Breast epithelium (tissue), 4 donors: ENCODE results near the gene RALGPS1. TPM values are rescaled to one million over a fixed set of nuclear protein-coding genes. Genes with fewer than 3 reads are reported as not detected.

Experiments
- DNase-seq, 2 donors: peaks; one replicate each; pipeline ENCODE4 v3.0.0-alpha.2; 2019; ENCODE audit warnings: low spot score in 2 of 2
- H3K27ac ChIP-seq, 2 donors: fragments of 200-600 bp; sonication (generic) in 1 of 2; one replicate each; pipeline ENCODE4 v1.5.1; 2016 to 2019; ENCODE audit warnings: mild to moderate bottlenecking in 1 of 2
- H3K27me3 ChIP-seq, 2 donors: fragments of 200-600 bp; sonication (generic) in 1 of 2; one replicate each; pipeline versions ENCODE4 v1.5.1 to v1.6.0; 2017 to 2019; ENCODE audit warnings: control low read depth in 1 of 2, mild to moderate bottlenecking in 1 of 2
- H3K36me3 ChIP-seq: fragments of 200-600 bp; one replicate; pipeline ENCODE4 v1.5.1; 2019
- H3K4me1 ChIP-seq, 2 donors: fragments of 200-600 bp; sonication (generic); one replicate each; pipeline ENCODE4 v1.5.1; 2016 to 2019; ENCODE audit warnings: control low read depth in 1 of 2
- H3K4me3 ChIP-seq, 3 donors: fragments of 200-600 bp; sonication (generic); 1 replicate in 2 of 3; 2 replicates in 1 of 3; pipeline ENCODE4 v1.5.1; 2016 to 2019; ENCODE audit warnings: mild to moderate bottlenecking in 3 of 3, moderate library complexity in 2 of 3
- H3K9me3 ChIP-seq, 2 donors: fragments of 200-600 bp; sonication (generic) in 1 of 2; one replicate each; pipeline ENCODE4 v1.5.1; 2016 to 2019; ENCODE audit warnings: control low read depth in 1 of 2
- CTCF ChIP-seq, 3 donors: fragments of 450-650 bp; IDR thresholded peaks; one replicate each; pipeline ENCODE4 v1.5.1; 2016 to 2017; ENCODE audit warnings: antibody characterized with exemption in 3 of 3, mild to moderate bottlenecking in 3 of 3, moderate library complexity in 3 of 3
- POLR2A ChIP-seq: fragments of 450-650 bp; IDR thresholded peaks from one replicate; pipeline ENCODE4 v1.6.1; 2016; ENCODE audit warnings: antibody characterized with exemption, mild to moderate bottlenecking, moderate library complexity
- POLR2AphosphoS5 ChIP-seq, 3 donors: sonication (generic); formaldehyde crosslinking; IDR thresholded peaks; one replicate each; pipeline ENCODE4 v1.6.1; 2017; ENCODE audit warnings: antibody characterized with exemption in 3 of 3
- intact Hi-C: fragments of 100-400 bp; cut with DNase I; formaldehyde crosslinking; loops from one replicate; pipeline ENCODE4 v1.15.1; 2023; ENCODE audit warnings: low total_unique reads
- total RNA-seq, 3 donors: library from RNA; depleted of rRNA; stranded (reverse); fragments of >200 nt; gene quantifications; one replicate each; pipeline ENCODE4 v1.1.0, GENCODE V29; 2016

RALGPS1 gene
- total RNA-seq, 3 donors from 2014 or later, result 5.8 to 30.7 (median 15.1) TPM

DNA sequence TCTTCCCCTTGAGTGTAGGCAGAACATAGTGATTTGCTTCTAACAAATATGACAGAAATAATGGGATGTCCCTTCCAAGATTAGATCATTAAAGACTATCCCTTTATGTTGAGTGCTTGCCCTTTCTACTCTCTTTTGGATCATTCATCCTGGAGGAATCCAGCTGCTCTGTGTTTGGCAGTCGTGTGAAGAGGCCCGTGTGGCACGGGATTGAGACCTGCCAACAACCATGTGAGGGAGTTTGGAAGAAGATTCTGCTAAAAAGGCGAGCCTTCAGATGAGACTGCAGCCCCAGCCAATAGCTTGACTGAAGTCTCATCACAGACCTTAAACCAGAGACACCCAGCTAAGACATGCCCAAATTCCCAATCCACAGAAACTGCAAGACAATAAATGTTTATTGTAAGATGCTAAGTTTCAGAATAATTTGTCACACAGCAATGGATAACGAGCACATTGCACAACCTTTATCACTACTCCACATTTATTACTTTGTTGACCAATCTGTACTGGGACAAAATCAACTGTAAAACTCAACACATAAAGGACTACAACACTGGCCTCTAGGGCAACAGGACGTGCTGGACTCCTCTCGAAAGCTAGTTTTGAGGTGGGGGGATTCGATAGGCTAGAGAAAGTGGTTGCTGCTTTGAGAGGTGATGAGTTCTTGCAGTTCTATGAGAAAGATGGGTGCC is 165.0 kb downstream of the RALGPS1 start:
- H3K36me3 ChIP-seq, result no peaks in the 10 kb centered on the region
- no peak for DNase-seq
- H3K27ac ChIP-seq, result no peak overlapping the region
- no peaks in the 10 kb centered on the region for H3K27me3 ChIP-seq
- H3K4me1 ChIP-seq, result peaks cover 4 to 8% of the 10 kb centered on the region in 2 donors
- no peak for TF ChIP-seq POLR2AphosphoS5 (IDR thresholded peaks at IDR 0.05)
- TF ChIP-seq CTCF (IDR thresholded peaks at IDR 0.05), result no peak
- TF ChIP-seq POLR2A, result no peak
- intact Hi-C loops, result no loop called here
- H3K9me3 ChIP-seq, result no peaks in the 10 kb centered on the region
- no peak overlapping the region for H3K4me3 ChIP-seq

DNA sequence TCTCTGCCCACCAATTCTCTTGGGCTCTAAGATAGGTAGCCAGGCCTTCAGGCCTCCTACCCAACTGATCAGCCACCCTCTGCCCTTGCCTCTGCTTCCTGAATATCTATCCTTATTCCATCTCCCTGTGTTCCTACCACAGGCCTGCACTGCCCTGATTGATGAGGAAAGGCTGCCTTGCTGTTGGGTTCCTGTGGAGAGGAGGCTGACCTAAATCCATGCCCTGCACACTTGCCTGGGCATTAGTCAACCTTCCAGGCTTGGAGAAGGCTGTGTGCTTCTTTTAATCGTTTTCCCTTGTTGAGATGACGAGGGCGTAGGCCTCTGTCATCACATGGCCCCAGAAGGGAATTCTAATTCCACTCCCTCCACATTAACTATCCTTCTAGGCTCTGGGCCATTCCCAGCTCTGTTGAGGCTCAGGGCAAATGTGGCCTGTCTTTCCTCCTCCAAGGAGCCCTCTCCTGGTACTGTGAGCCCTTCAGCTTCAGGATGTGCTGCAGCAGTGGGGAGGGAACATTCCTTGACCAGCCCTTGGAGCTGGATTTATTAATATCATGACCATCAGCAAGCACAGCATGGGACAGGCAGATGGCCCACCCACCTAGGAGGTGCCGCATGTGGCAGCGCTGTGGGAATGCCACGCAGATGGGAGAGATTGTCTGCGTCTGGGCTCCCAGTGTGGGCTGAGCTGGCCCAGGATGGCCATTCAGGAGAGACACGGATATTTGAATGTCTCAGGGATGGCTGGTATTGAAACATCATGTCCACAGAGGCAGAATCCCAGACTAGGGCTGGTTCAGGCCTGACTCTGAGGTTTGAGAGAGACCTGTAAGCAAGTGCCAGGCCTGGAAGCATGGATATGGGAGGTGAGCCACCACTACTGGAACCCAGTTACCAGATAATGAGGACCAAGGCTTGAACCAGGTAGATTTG is 166.9 kb downstream of the RALGPS1 start:
- Histone ChIP-seq H3K27me3 (no peaks in the 10 kb centered on the region), H3K9me3 (no peaks in the 10 kb centered on the region), H3K36me3 (no peaks in the 10 kb centered on the region), H3K27ac (no peak overlapping the region), H3K4me1 (peaks cover 0 to 8% of the 10 kb centered on the region in 2 donors), H3K4me3 (no peak overlapping the region)
- intact Hi-C loops, result no loop called here
- DNase-seq, result no peak
- TF ChIP-seq POLR2AphosphoS5 (IDR thresholded peaks at IDR 0.05) (no peak), POLR2A (no peak), CTCF (IDR thresholded peaks at IDR 0.05) (no peak)

GRCh38 chr9:127083138-127083980 is 168.8 kb downstream of the RALGPS1 start:
- DNase-seq, result no peak
- TF ChIP-seq POLR2A, result no peak
- no peak for TF ChIP-seq CTCF (IDR thresholded peaks at IDR 0.05)
- no peak for TF ChIP-seq POLR2AphosphoS5 (IDR thresholded peaks at IDR 0.05)
- no peaks in the 10 kb centered on the region for H3K36me3 ChIP-seq

DNA sequence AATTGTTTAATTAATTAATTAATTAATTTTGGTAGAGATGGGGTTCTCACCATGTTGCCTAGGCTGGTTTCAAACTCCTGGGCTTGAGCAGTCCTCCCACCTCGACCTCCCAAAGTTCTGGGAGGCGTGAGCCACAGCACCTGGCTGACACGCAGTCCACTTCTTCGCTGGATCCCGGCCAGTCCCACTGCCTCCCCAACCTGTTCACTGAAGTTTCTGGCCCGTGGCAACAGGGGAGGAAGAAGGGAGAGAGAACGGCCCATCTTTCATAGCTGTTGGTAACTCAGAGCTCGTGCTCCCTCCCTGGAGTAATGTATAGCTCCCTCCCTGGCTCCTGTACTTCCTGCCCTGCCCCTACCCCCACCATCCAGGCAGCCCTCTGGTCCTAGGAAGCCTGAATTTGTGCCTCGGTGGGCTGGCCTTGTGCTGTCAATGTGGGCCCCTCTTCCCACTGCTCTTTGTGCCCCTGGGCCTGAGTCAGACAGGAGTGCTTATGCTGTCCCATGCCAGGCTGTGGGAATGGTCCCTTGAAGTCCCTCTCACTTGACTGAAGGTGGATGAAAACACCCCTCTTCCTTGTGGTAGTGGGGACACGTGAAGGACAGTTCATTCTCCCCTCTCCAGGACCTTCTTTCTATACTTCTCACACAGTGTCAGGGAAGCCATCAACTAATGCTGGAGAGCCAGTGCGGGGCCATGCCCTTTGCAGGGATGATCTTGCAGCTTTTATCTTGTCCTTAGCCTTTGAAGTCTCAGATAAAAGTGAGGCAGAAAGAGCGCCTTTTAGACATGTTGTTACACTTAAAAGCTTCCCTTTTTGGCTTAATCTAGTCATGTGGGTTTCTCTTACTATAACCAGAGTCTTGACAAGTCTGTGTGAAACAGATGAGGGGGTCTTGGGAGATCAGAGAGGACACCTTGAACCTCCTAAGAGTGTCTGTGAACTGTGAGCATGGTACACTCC is 169.8 kb downstream of the RALGPS1 start:
- no peaks in the 10 kb centered on the region for H3K27me3 ChIP-seq
- no peak overlapping the region for H3K4me3 ChIP-seq
- no peak for DNase-seq
- H3K36me3 ChIP-seq, result no peaks in the 10 kb centered on the region
- peak overlapping the region in 1 of 2 donors; percentile 78 for H3K27ac ChIP-seq
- H3K4me1 ChIP-seq, result no peaks in the 10 kb centered on the region
- H3K9me3 ChIP-seq, result no peaks in the 10 kb centered on the region
- no peak for TF ChIP-seq POLR2A
- TF ChIP-seq CTCF (IDR thresholded peaks at IDR 0.05), result no peak
- no peak for TF ChIP-seq POLR2AphosphoS5 (IDR thresholded peaks at IDR 0.05)
- intact Hi-C loops, result no loop called here

More at GRCh38 chr9:127083138-127083980, 168.8 kb downstream of the RALGPS1 start:
- H3K27ac ChIP-seq, result no peak overlapping the region
- no peaks in the 10 kb centered on the region for H3K9me3 ChIP-seq
- intact Hi-C loops, result no loop called here
- H3K4me1 ChIP-seq, result no peaks in the 10 kb centered on the region
- no peaks in the 10 kb centered on the region for H3K27me3 ChIP-seq
- no peak overlapping the region for H3K4me3 ChIP-seq
